H9 (cell line): ENCODE results near the gene E4F1. TPM values are rescaled to one million over a fixed set of nuclear protein-coding genes. Genes with fewer than 3 reads are reported as not detected.

ENCODE experiments used
- DNase-seq: peaks from one replicate; pipeline ENCODE4 v3.0.0-alpha.2; 2017
- H2AFZ ChIP-seq: one replicate; pipeline ENCODE4 v1.6.1; 2013; ENCODE audit warnings: mild to moderate bottlenecking, low read length, control low read depth, moderate library complexity
- H2AK5ac ChIP-seq: 2 replicates; pipeline ENCODE4 v1.6.1; 2013; ENCODE audit warnings: low read length, control low read depth, mixed read lengths; ENCODE audit not compliant: insufficient read length
- H2BK120ac ChIP-seq: one replicate; pipeline ENCODE4 v1.6.1; 2013; ENCODE audit warnings: low read depth, mild to moderate bottlenecking, low read length, control low read depth, inconsistent platforms; ENCODE audit not compliant: poor library complexity, severe bottlenecking
- H2BK12ac ChIP-seq: 2 replicates; pipeline ENCODE4 v1.6.1; 2013; ENCODE audit warnings: low read length, control low read depth, mixed read lengths, low read depth; ENCODE audit not compliant: insufficient read length
- H2BK15ac ChIP-seq: 2 replicates; pipeline ENCODE4 v1.6.1; 2013; ENCODE audit warnings: low read depth, low read length, control low read depth
- H2BK20ac ChIP-seq: one replicate; pipeline ENCODE4 v1.6.1; 2013; ENCODE audit warnings: low read depth, mild to moderate bottlenecking, low read length, control low read depth, inconsistent platforms; ENCODE audit not compliant: poor library complexity, severe bottlenecking
- H2BK5ac ChIP-seq: 2 replicates; pipeline ENCODE4 v1.6.1; 2013; ENCODE audit warnings: low read length, control low read depth, mixed read lengths; ENCODE audit not compliant: insufficient read length
- H3K14ac ChIP-seq: 2 replicates; pipeline ENCODE4 v1.6.1; 2013; ENCODE audit warnings: low read length, control low read depth; ENCODE audit not compliant: insufficient read depth
- H3K18ac ChIP-seq: 2 replicates; pipeline ENCODE4 v1.6.1; 2013; ENCODE audit warnings: low read depth, mild to moderate bottlenecking, mixed read lengths, low read length, control low read depth; ENCODE audit not compliant: insufficient read length
- H3K23ac ChIP-seq: 2 replicates; pipeline ENCODE4 v1.6.1; 2013; ENCODE audit warnings: low read length, control low read depth, mixed read lengths, low read depth; ENCODE audit not compliant: insufficient read length
- H3K23me2 ChIP-seq: 2 replicates; pipeline ENCODE4 v1.6.1; 2013; ENCODE audit warnings: low read depth, mild to moderate bottlenecking, mixed read lengths, low read length, control low read depth; ENCODE audit not compliant: insufficient read length, poor library complexity, severe bottlenecking
- H3K27ac ChIP-seq: 2 replicates; pipeline ENCODE4 v1.5.1; 2013; ENCODE audit warnings: low read length, control low read depth, mixed read lengths, low read depth; ENCODE audit not compliant: insufficient read length
- H3K27me3 ChIP-seq: 2 replicates; pipeline ENCODE4 v1.6.1; 2013; ENCODE audit warnings: low read length, control low read depth, inconsistent platforms; ENCODE audit not compliant: insufficient read depth
- H3K4ac ChIP-seq: 2 replicates; pipeline ENCODE4 v1.6.1; 2013; ENCODE audit warnings: low read depth, mild to moderate bottlenecking, control low read depth, inconsistent platforms, low read length, moderate library complexity
- H3K4me1 ChIP-seq: 2 replicates; pipeline ENCODE4 v1.6.1; 2013; ENCODE audit warnings: low read length, control low read depth, inconsistent platforms; ENCODE audit not compliant: insufficient read depth
- H3K4me2 ChIP-seq: 2 replicates; pipeline ENCODE4 v1.6.1; 2013; ENCODE audit warnings: low read length, control low read depth, mixed read lengths; ENCODE audit not compliant: insufficient read length, insufficient read depth
- H3K56ac ChIP-seq: 2 replicates; pipeline ENCODE4 v1.6.1; 2013; ENCODE audit warnings: low read depth, mild to moderate bottlenecking, mixed read lengths, low read length, control low read depth; ENCODE audit not compliant: insufficient read length
- H3K79me1 ChIP-seq: 2 replicates; pipeline ENCODE4 v1.6.1; 2013; ENCODE audit warnings: low read depth, mild to moderate bottlenecking, moderate library complexity, low read length, control low read depth, inconsistent platforms; ENCODE audit not compliant: insufficient read depth, poor library complexity, severe bottlenecking
- H3K79me2 ChIP-seq: 2 replicates; pipeline ENCODE4 v1.6.1; 2013; ENCODE audit warnings: low read length, control low read depth, inconsistent platforms; ENCODE audit not compliant: insufficient read depth
- H3K9ac ChIP-seq: 2 replicates; pipeline ENCODE4 v1.6.1; 2013; ENCODE audit warnings: low read length, control low read depth, mixed read lengths; ENCODE audit not compliant: insufficient read length; ENCODE audit errors: extremely low read depth
- H3K9me3 ChIP-seq: one replicate; pipeline ENCODE4 v1.6.1; 2013; ENCODE audit warnings: low read depth, low read length, inconsistent platforms; ENCODE audit not compliant: control insufficient read depth
- H3T11ph ChIP-seq: one replicate; pipeline ENCODE4 v1.6.1; 2013; ENCODE audit warnings: mild to moderate bottlenecking, low read length, control low read depth, inconsistent platforms
- H4K20me1 ChIP-seq: one replicate; pipeline ENCODE4 v1.6.1; 2013; ENCODE audit not compliant: control insufficient read depth, insufficient read length, insufficient read depth
- H4K5ac ChIP-seq: 2 replicates; pipeline ENCODE4 v1.6.1; 2013; ENCODE audit warnings: low read depth, mild to moderate bottlenecking, mixed read lengths, low read length, control low read depth; ENCODE audit not compliant: insufficient read length
- H4K8ac ChIP-seq: replicated peaks from 2 replicates; pipeline ENCODE4 v1.6.1; 2013; ENCODE audit warnings: low read length, control low read depth, mixed read lengths, low read depth; ENCODE audit not compliant: insufficient read length
- H4K91ac ChIP-seq: 2 replicates; pipeline ENCODE4 v1.6.1; 2013; ENCODE audit warnings: low read depth, mild to moderate bottlenecking, moderate library complexity, mixed read lengths, low read length, control low read depth; ENCODE audit not compliant: insufficient read length
- H3K27ac Mint-ChIP-seq, 3 experiments: 2 replicates in 2 of 3; 3 replicates in 1 of 3; pipeline ENCODE4 v1.8.0; 2020 to 2021; ENCODE audit warnings: mixed read lengths in 3 of 3, mild to moderate bottlenecking in 1 of 3, moderate library complexity in 1 of 3
- H3K27me3 Mint-ChIP-seq: 2 replicates; pipeline ENCODE4 v1.8.0; 2021; ENCODE audit warnings: low read depth, mild to moderate bottlenecking, moderate library complexity, mixed read lengths
- H3K36me3 Mint-ChIP-seq, 3 experiments: 2 replicates in 2 of 3; 3 replicates in 1 of 3; pipeline ENCODE4 v1.8.0; 2020 to 2021; ENCODE audit warnings: low read depth in 3 of 3, mixed read lengths in 3 of 3; ENCODE audit not compliant: insufficient read depth in 1 of 3
- H3K4me1 Mint-ChIP-seq, 2 experiments: 2 replicates each; pipeline ENCODE4 v1.8.0; 2020; ENCODE audit warnings: mixed read lengths in 2 of 2
- H3K4me3 Mint-ChIP-seq, 2 experiments: 2 replicates in 1 of 2; 3 replicates in 1 of 2; pipeline ENCODE4 v1.8.0; 2020 to 2021; ENCODE audit warnings: mild to moderate bottlenecking in 2 of 2, mixed read lengths in 2 of 2, moderate library complexity in 1 of 2
- H3K9me3 Mint-ChIP-seq, 2 experiments: 2 replicates in 1 of 2; 3 replicates in 1 of 2; pipeline ENCODE4 v1.8.0; 2020; ENCODE audit warnings: mild to moderate bottlenecking in 2 of 2, mixed read lengths in 2 of 2, moderate library complexity in 1 of 2
- WGBS: extraction: QIAGEN DNeasy Blood & Tissue Kit; methylation state at CpG from one replicate; pipeline ENCODE4 v1.1.7; 2013; ENCODE audit warnings: missing lambda C conversion rate, low lambda C conversion rate, mixed read lengths; ENCODE audit not compliant: insufficient read length; ENCODE audit errors: extremely low coverage; 5-methylcytosine and 5-hydroxymethylcytosine counted together
- total RNA-seq: library from RNA; stranded (reverse); gene quantifications from 2 replicates; pipeline ENCODE4 v1.2.1, GENCODE V29; 2021
- TF ChIP-seq, protein P1 (sequence below): fragments of 200-600 bp; sonication (generic); conservative IDR thresholded peaks from 3 replicates; pipeline ENCODE4 v1.8.0; 2021; ENCODE audit warnings: antibody characterized with exemption, mild to moderate bottlenecking

E4F1 gene
- total RNA-seq, 1 experiment from 2014 or later = 35.9 TPM

- H3K4me1 Mint-ChIP-seq = no peaks in the 10 kb centered on the region
- no peaks in the 10 kb centered on the region for H3K4me1 ChIP-seq
Observed at GRCh38 chr16:2232094-2232990, 9.0 kb downstream of the E4F1 start.

More at GRCh38 chr16:2232094-2232990, 9.0 kb downstream of the E4F1 start:
- no peak overlapping the region for H3K27ac ChIP-seq
- H2BK5ac ChIP-seq = no peak overlapping the region
- no peak overlapping the region for H3K56ac ChIP-seq
- H3K14ac ChIP-seq = no peak overlapping the region
- no peak overlapping the region for H2BK12ac ChIP-seq
- H2BK20ac ChIP-seq = no peak overlapping the region
- no peak overlapping the region for H4K8ac ChIP-seq
- H3K23me2 ChIP-seq = peaks cover 12% of the 10 kb centered on the region
- H3K79me2 ChIP-seq = no peaks in the 10 kb centered on the region
- no peak overlapping the region for H2AFZ ChIP-seq
- Mint-ChIP-seq H3K9me3 (no peaks in the 10 kb centered on the region), H3K27me3 (peaks cover 9% of the 10 kb centered on the region), H3K36me3 (peaks cover 2 to 28% (median 18%) of the 10 kb centered on the region in 3 experiments; a peak in 6 of 7 replicates), H3K27ac (no peak overlapping the region), H3K4me3 (no peak overlapping the region)
- no peak overlapping the region for H3K4me2 ChIP-seq
- no peak overlapping the region for H3K18ac ChIP-seq
- H4K20me1 ChIP-seq = no peaks in the 10 kb centered on the region
- TF ChIP-seq, protein P1, sequence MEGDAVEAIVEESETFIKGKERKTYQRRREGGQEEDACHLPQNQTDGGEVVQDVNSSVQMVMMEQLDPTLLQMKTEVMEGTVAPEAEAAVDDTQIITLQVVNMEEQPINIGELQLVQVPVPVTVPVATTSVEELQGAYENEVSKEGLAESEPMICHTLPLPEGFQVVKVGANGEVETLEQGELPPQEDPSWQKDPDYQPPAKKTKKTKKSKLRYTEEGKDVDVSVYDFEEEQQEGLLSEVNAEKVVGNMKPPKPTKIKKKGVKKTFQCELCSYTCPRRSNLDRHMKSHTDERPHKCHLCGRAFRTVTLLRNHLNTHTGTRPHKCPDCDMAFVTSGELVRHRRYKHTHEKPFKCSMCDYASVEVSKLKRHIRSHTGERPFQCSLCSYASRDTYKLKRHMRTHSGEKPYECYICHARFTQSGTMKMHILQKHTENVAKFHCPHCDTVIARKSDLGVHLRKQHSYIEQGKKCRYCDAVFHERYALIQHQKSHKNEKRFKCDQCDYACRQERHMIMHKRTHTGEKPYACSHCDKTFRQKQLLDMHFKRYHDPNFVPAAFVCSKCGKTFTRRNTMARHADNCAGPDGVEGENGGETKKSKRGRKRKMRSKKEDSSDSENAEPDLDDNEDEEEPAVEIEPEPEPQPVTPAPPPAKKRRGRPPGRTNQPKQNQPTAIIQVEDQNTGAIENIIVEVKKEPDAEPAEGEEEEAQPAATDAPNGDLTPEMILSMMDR = no peak
- H3T11ph ChIP-seq = no peak overlapping the region
- H2BK120ac ChIP-seq = no peak overlapping the region
- H3K27me3 ChIP-seq = peaks cover 2% of the 10 kb centered on the region; the same call in 1 of the 2 replicates
- H2AK5ac ChIP-seq = no peak overlapping the region
- H3K9me3 ChIP-seq = no peaks in the 10 kb centered on the region
- no peak overlapping the region for H3K4ac ChIP-seq
- H3K23ac ChIP-seq = no peak overlapping the region
- no peak overlapping the region for H4K91ac ChIP-seq
- DNase-seq = no peak
- H2BK15ac ChIP-seq = no peak overlapping the region
- H3K79me1 ChIP-seq = no peaks in the 10 kb centered on the region
- no CpG with 5 or more reads among the region's 41 CpGs for WGBS
- no peak overlapping the region for H3K9ac ChIP-seq
- no peak overlapping the region for H4K5ac ChIP-seq
